Choroid plexus epithelial cell (primary cell): ENCODE measurements around the gene FAM168B.

Experiments used
- DNase-seq: peaks from one replicate; pipeline ENCODE4 v3.0.0-alpha.2; 2010; ENCODE audit warnings: low read depth
- H3K4me3 ChIP-seq: 2 replicates; pipeline ENCODE4 v1.5.1; 2011; ENCODE audit warnings: low read depth, mild to moderate bottlenecking, control low read depth, low read length, moderate library complexity
- CTCF ChIP-seq: conservative IDR thresholded peaks from 2 replicates; pipeline ENCODE4 v1.5.1; 2011; ENCODE audit warnings: low read depth, mild to moderate bottlenecking, control low read depth, inconsistent platforms, low read length, moderate library complexity

The FAM168B gene

GRCh38 chr2:131037398-131038257, 55.6 kb downstream of the FAM168B start:
- TF ChIP-seq CTCF, result no peak
- no peak for DNase-seq
- H3K4me3 ChIP-seq, result no peak overlapping the region

DNA sequence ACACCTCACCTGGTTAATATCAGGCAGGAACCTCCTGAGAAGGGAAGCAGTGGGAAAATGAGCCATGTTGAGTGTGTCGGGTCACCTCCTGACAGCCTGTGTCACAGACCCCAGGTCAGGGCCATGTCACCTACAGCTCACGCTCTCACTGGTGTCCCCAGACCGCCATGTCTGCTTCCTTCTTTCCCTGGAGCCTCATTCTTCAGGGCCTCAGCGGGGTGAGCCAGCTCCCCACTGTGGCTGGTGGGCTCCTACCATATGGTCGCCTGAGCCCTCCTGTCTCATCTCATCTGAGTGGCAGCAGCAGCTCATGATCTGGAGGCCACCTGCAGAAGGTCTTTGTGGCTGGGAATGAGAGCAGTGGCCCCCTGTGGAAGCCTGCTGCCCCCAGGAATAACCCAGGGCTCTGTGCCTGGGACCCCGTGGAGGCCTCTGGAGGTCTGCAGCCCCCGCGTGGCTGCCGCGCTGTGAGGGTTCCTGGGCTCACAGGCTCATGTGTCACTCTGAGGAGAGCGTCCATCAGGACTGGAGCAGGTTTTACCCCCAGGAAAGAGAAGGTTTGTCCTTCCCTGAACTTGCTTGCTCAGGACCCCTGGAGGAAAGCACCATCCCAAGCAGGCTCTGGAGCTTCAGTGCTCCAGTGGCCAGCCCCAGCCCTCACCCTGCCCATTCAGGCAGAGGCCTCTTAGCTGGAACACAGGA, 56.4 kb downstream of the FAM168B start:
- H3K4me3 ChIP-seq, result no peak overlapping the region
- no peak for TF ChIP-seq CTCF
- no peak for DNase-seq

DNA sequence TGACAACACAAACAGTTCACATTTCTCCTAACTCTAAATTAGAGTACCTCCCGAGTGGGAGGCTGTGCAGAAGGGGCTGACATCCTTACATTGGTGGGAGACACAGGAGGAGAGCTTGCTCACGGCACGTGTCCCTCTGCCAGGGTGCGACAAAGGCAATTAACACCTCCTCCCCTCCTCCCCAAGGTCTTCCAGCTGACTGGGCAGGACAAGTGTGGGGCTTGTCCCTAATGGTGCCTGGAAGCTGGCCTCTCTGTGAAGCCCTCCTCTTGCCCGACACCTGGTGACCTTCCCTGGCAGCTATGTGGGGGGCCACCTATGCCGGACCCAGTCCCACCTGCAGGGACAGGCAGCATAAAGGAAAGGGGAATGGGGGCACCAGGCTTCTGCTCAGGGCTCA, 57.0 kb downstream of the FAM168B start:
- TF ChIP-seq CTCF, result no peak
- no peak overlapping the region for H3K4me3 ChIP-seq
- no peak for DNase-seq

- H3K4me3 ChIP-seq, result no peak overlapping the region
- no peak for DNase-seq
- TF ChIP-seq CTCF, result no peak
These were observed 57.4 kb downstream of the FAM168B start for GRCh38 chr2:131035826-131036231.

GRCh38 chr2:131035112-131035825, 58.0 kb downstream of the FAM168B start:
- TF ChIP-seq CTCF, result no peak
- no peak for DNase-seq
- peak overlapping the region; percentile 51 for H3K4me3 ChIP-seq

GRCh38 chr2:131034122-131035051, 58.9 kb downstream of the FAM168B start:
- no peak for TF ChIP-seq CTCF
- peak overlapping the region; percentile 46 for H3K4me3 ChIP-seq
- peak; percentile 12 for DNase-seq
